ENCODE data around the gene SERPINE1. TPM values are rescaled to one million over a fixed set of nuclear protein-coding genes. Genes with fewer than 3 reads are reported as not detected.

The SERPINE1 gene
- total RNA-seq, 1 donor from 2014 or later: 289 TPM

- DNase-seq: no peak
Observed at GRCh38 chr7:101156866-101157589, 30.1 kb downstream of the SERPINE1 start.

GRCh38 chr7:101159696-101160674 is 33.1 kb downstream of the SERPINE1 start:
- no peak for DNase-seq

GRCh38 chr7:101160910-101161309 is 34.0 kb downstream of the SERPINE1 start:
- no peak for DNase-seq

- no peak for DNase-seq
Observed at GRCh38 chr7:101161692-101162471, 35.0 kb downstream of the SERPINE1 start.

- DNase-seq: peak; percentile 63
Observed at GRCh38 chr7:101162551-101163278, 35.8 kb downstream of the SERPINE1 start.

- DNase-seq: no peak
Observed at GRCh38 chr7:101163279-101164070, 36.6 kb downstream of the SERPINE1 start.

GRCh38 chr7:101164071-101164840 is 37.4 kb downstream of the SERPINE1 start:
- peak; percentile 66 for DNase-seq

GRCh38 chr7:101165075-101165957 is 38.4 kb downstream of the SERPINE1 start, which contains the start of gene VGF:
Gene VGF, minus strand, starts transcription at chr7:101165569. Its CDS starts 726 bp downstream, at chr7:101164843.
- DNase-seq: peak; percentile 94

GRCh38 chr7:101165958-101166647 is 39.2 kb downstream of the SERPINE1 start:
- no peak for DNase-seq

- DNase-seq: no peak
Observed at GRCh38 chr7:101166648-101166908, 39.7 kb downstream of the SERPINE1 start.

GRCh38 chr7:101166909-101167644 is 40.2 kb downstream of the SERPINE1 start:
- no peak for DNase-seq

GRCh38 chr7:101167645-101168411 is 40.9 kb downstream of the SERPINE1 start:
- DNase-seq: no peak

- DNase-seq: no peak
Observed at GRCh38 chr7:101168412-101169049, 41.6 kb downstream of the SERPINE1 start.

- no peak for DNase-seq
Observed at GRCh38 chr7:101169110-101169837, 42.4 kb downstream of the SERPINE1 start.

- DNase-seq: peak; percentile 81
Observed at GRCh38 chr7:101169838-101170551, 43.1 kb downstream of the SERPINE1 start.
